B cell (primary cell): ENCODE results near the gene FAM120A. TPM values are rescaled to one million over a fixed set of nuclear protein-coding genes. Genes with fewer than 3 reads are reported as not detected.

Experiments used
- ATAC-seq: fragments of 200-7000 bp; cut with Tn5 transposase; one replicate; pipeline ENCODE4 v1.10.0; 2021; ENCODE audit warnings: low read depth, mild to moderate bottlenecking, moderate number of reproducible peaks, moderate library complexity
- CTCF ChIA-PET: fragments of 350-600 bp; sonication (Branson Sonifier 250); formaldehyde crosslinking; loops from one replicate; lab custom pipeline; 2021; ENCODE audit warnings: antibody characterized with exemption, inconsistent platforms; lab: Charles Lee
- POLR2A ChIA-PET: fragments of 350-600 bp; sonication (Branson Sonifier 250); formaldehyde crosslinking; loops from one replicate; lab custom pipeline; 2021; ENCODE audit warnings: antibody characterized with exemption; lab: Charles Lee
- DNase-seq: peaks from one replicate; pipeline ENCODE4 v3.0.0; 2013
- H2AFZ ChIP-seq: 2 replicates; pipeline ENCODE4 v1.6.1; 2012; ENCODE audit warnings: mild to moderate bottlenecking, low read depth, low read length; ENCODE audit not compliant: insufficient read depth, poor library complexity, severe bottlenecking
- H3K27ac ChIP-seq, 2 donors: 1 replicate in 1 of 2; 2 replicates in 1 of 2; pipeline ENCODE4 v1.5.1; 2012 to 2013; ENCODE audit warnings: low read length in 2 of 2, mild to moderate bottlenecking in 2 of 2, moderate library complexity in 1 of 2
- H3K27me3 ChIP-seq, 4 experiments: fragments of 200-600 bp in 1 of 4; sonication (generic) in 1 of 4; replicated peaks in 1 of 4; 1 replicate in 2 of 4; 2 replicates in 2 of 4; pipeline versions ENCODE4 v1.6.1 to v1.7.0; 2013 to 2016; ENCODE audit warnings: low read length in 3 of 4, mild to moderate bottlenecking in 2 of 4, mixed read lengths in 1 of 4, moderate library complexity in 1 of 4; ENCODE audit not compliant: insufficient read depth in 4 of 4, control insufficient read depth in 3 of 4; ENCODE audit errors: control extremely low read depth in 1 of 4
- H3K36me3 ChIP-seq, 2 experiments: replicated peaks in 1 of 2; 1 replicate in 1 of 2; 2 replicates in 1 of 2; pipeline versions ENCODE4 v1.6.1 to v1.7.1; 2013; ENCODE audit warnings: low read length in 1 of 2; ENCODE audit not compliant: insufficient read depth in 2 of 2, control insufficient read depth in 1 of 2; ENCODE audit errors: control extremely low read depth in 1 of 2, extremely low read depth in 1 of 2
- H3K4me1 ChIP-seq, 2 donors: fragments of 200-600 bp in 1 of 2; sonication (generic) in 1 of 2; 1 replicate in 1 of 2; 2 replicates in 1 of 2; pipeline versions ENCODE4 v1.5.1 to v1.6.1; 2013 to 2017; ENCODE audit warnings: low read length in 2 of 2; ENCODE audit not compliant: control insufficient read depth in 2 of 2, insufficient read depth in 2 of 2
- H3K4me2 ChIP-seq: replicated peaks from 2 replicates; pipeline ENCODE3; 2012; ENCODE audit warnings: mild to moderate bottlenecking, low read depth, low read length; ENCODE audit not compliant: poor library complexity, severe bottlenecking
- H3K4me3 ChIP-seq, 5 experiments: fragments of 200-600 bp in 1 of 5; sonication (generic) in 1 of 5; 1 replicate in 3 of 5; 2 replicates in 2 of 5; pipeline versions ENCODE4 v1.5.1 to v1.7.0; 2011 to 2016; ENCODE audit warnings: low read length in 4 of 5, mild to moderate bottlenecking in 4 of 5, low read depth in 2 of 5, control low read depth in 1 of 5, moderate library complexity in 1 of 5; ENCODE audit not compliant: insufficient read depth in 1 of 5; ENCODE audit errors: control extremely low read depth in 1 of 5, extremely low read depth in 1 of 5
- H3K79me2 ChIP-seq: fragments of 200-600 bp; sonication (generic); one replicate; pipeline ENCODE4 v1.6.0; 2016; ENCODE audit warnings: low read length; ENCODE audit not compliant: control insufficient read depth, insufficient read depth
- H3K9ac ChIP-seq: fragments of 200-600 bp; sonication (generic); 2 replicates; pipeline ENCODE4 v1.6.1; 2017; ENCODE audit warnings: mild to moderate bottlenecking, low read length, moderate library complexity
- H3K9me3 ChIP-seq, 3 donors: one replicate each; pipeline versions ENCODE4 v1.6.1 to v1.7.1; 2013; ENCODE audit warnings: low read length in 2 of 3; ENCODE audit not compliant: control insufficient read depth in 2 of 3, insufficient read depth in 1 of 3; ENCODE audit errors: control extremely low read depth in 1 of 3
- H4K20me1 ChIP-seq: 2 replicates; pipeline ENCODE4 v1.6.0; 2012; ENCODE audit warnings: mild to moderate bottlenecking, low read length; ENCODE audit not compliant: insufficient read depth, control insufficient read depth, poor library complexity, severe bottlenecking
- H3K27ac Mint-ChIP-seq: one replicate; pipeline ENCODE4 v1.8.0; 2021; ENCODE audit warnings: mixed read lengths
- H3K27me3 Mint-ChIP-seq: one replicate; pipeline ENCODE4 v1.8.0; 2021; ENCODE audit warnings: mixed read lengths
- H3K4me1 Mint-ChIP-seq: one replicate; pipeline ENCODE4 v1.8.0; 2021; ENCODE audit warnings: mixed read lengths
- H3K4me3 Mint-ChIP-seq: one replicate; pipeline ENCODE4 v1.8.0; 2021; ENCODE audit warnings: mixed read lengths
- H3K9me3 Mint-ChIP-seq: one replicate; pipeline ENCODE4 v1.8.0; 2022; ENCODE audit warnings: mixed read lengths; ENCODE audit not compliant: insufficient read depth
- EZH2 ChIP-seq: IDR thresholded peaks from 2 replicates; pipeline ENCODE4 v1.6.1; 2012; ENCODE audit warnings: borderline replicate concordance, low read depth, mild to moderate bottlenecking, moderate library complexity, low read length; ENCODE audit not compliant: insufficient read depth, poor library complexity, severe bottlenecking
- WGBS: methylation state at CpG from one replicate; pipeline ENCODE4 v1.1.5; 2013; ENCODE audit warnings: missing lambda C conversion rate; ENCODE audit not compliant: insufficient coverage; 5-methylcytosine and 5-hydroxymethylcytosine counted together
- intact Hi-C: fragments of 100-400 bp; cut with micrococcal nuclease; formaldehyde crosslinking; loops from one replicate; pipeline ENCODE4 v1.10.0; 2022
- polyA plus RNA-seq: library from polyadenylated mRNA; depleted of rRNA; stranded (reverse); fragments of >200 nt; gene quantifications from 2 replicates; pipeline ENCODE4 v1.2.3, GENCODE V29; 2012
- total RNA-seq, 2 donors: library from RNA; stranded (reverse); fragments of 120-200 nt in 1 of 2; gene quantifications; 1 replicate in 1 of 2; 2 replicates in 1 of 2; pipeline versions ENCODE4 v1.2.3 to v1.2.4, GENCODE V29; 2013 to 2022
- TF ChIP-seq, protein P1 (sequence below): fragments of 200-600 bp; IDR thresholded peaks from one replicate; pipeline ENCODE4 v1.8.0; 2022; ENCODE audit warnings: antibody characterized with exemption, mild to moderate bottlenecking

Gene FAM120A
- total and polyA plus RNA-seq, 2 donors (not counting 1 experiment from before 2014, with no cell fraction given) = 48.4 to 105 TPM

DNA sequence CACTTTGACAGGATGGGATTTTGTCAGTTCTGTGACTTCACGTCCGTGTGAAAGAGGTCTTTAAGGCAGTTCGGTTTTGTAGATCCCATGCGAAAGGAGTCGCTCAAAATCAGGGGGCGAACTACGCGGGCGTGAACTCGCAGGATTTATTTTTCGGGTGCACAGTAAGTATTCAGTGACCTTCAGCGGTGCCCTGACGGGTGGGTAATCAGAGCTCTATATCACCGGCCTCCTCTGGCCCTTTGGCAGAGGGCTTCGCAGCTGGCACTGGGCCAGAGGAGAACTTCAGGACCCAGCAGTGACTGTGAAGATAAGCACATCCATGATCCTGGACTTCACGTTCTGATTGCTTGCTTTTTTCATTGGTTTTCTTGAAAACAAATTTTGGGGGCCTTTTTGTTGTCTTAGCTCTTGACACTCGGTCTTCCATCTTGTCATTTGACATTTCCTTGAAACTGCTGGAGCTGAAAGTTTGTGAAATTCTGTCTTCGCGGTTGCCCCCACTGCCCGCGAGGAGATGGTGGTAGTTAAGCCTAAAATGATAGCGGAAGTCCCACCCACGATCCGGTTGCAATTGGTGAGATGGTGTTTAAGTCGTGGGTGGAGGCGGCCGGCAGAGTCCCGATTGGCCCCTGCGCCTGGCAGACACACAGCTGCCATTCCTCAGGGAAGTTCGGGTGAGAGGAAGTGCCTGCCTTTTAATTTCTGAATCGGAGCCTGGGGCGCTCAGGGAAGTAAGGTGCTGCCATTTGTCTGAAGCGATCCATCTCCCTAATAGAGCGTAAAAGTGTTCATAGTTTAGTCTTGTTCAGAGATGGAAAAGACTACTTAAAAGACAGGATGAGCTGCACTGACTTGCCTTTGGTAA lies 1.8 kb downstream of the FAM120A start, which contains the start of gene FAM120AOS:
TSS of gene FAM120AOS (minus strand) at position 535 of the 868 bp plus-strand sequence. CDS start 872 bp downstream, outside the sequence.
- no peaks in the 10 kb centered on the region for H3K9me3 ChIP-seq
- peak within 1 kb of the TSS; percentile 92 for H3K4me2 ChIP-seq
- no peaks in the 10 kb centered on the region for H3K27me3 ChIP-seq
- H3K4me3 ChIP-seq = peak within 1 kb of the TSS; percentile 73 to 96 (median 84)
- peak within 1 kb of the TSS; percentile 89 for H3K9ac ChIP-seq
- peaks cover 69% of the 10 kb centered on the region for H3K79me2 ChIP-seq
- peak within 1 kb of the TSS; percentile 65 to 79 for H3K27ac ChIP-seq
- Mint-ChIP-seq H3K9me3 (no peaks in the 10 kb centered on the region), H3K4me3 (peak within 1 kb of the TSS; percentile 93), H3K27me3 (no peaks in the 10 kb centered on the region), H3K4me1 (peaks cover 44% of the 10 kb centered on the region), H3K27ac (peak within 1 kb of the TSS; percentile 93)
- ChIA-PET CTCF (interaction anchor here (0.6 to 2.4 kb wide), 3 partner anchors 11 to 113 kb away, joined by 4 to 14 read pairs (median 12); no protein-coding TSS in a partner anchor), POLR2A (interaction anchor here (0.8 to 4.4 kb wide), 4 partner anchors 11 to 113 kb away, joined by 3 to 24 read pairs (median 5); no protein-coding TSS in a partner anchor)
- peak; percentile 92 for DNase-seq
- peak; percentile 72 for ATAC-seq
- under 1% methylated on average over 30 of the region's 34 CpGs for WGBS
- no peaks in the 10 kb centered on the region for H4K20me1 ChIP-seq
- TF ChIP-seq, protein P1, sequence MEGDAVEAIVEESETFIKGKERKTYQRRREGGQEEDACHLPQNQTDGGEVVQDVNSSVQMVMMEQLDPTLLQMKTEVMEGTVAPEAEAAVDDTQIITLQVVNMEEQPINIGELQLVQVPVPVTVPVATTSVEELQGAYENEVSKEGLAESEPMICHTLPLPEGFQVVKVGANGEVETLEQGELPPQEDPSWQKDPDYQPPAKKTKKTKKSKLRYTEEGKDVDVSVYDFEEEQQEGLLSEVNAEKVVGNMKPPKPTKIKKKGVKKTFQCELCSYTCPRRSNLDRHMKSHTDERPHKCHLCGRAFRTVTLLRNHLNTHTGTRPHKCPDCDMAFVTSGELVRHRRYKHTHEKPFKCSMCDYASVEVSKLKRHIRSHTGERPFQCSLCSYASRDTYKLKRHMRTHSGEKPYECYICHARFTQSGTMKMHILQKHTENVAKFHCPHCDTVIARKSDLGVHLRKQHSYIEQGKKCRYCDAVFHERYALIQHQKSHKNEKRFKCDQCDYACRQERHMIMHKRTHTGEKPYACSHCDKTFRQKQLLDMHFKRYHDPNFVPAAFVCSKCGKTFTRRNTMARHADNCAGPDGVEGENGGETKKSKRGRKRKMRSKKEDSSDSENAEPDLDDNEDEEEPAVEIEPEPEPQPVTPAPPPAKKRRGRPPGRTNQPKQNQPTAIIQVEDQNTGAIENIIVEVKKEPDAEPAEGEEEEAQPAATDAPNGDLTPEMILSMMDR = no peak
- no peak for TF ChIP-seq EZH2
- peak within 1 kb of the TSS; percentile 76 for H2AFZ ChIP-seq
- H3K4me1 ChIP-seq = peaks cover 20 to 29% of the 10 kb centered on the region in 2 donors
- peaks cover 2 to 5% of the 10 kb centered on the region in 2 experiments for H3K36me3 ChIP-seq
- intact Hi-C loops = loop anchor here (1.0 to 10.0 kb wide), 7 partner anchors 11 to 1336 kb away; partner anchors contain the start of genes CARD19, IPPK and SPTLC1
